Rectal smooth muscle tissue (tissue), 1 donor: Measurements from ENCODE around the gene SLC35F6.

ENCODE experiments used
- H3K27ac ChIP-seq: one replicate; pipeline ENCODE4 v1.7.0; 2013; ENCODE audit warnings: low read depth, low read length, inconsistent platforms
- H3K27me3 ChIP-seq: one replicate; pipeline ENCODE4 v1.7.0; 2013; ENCODE audit warnings: low read length; ENCODE audit not compliant: control insufficient read depth, insufficient read depth
- H3K36me3 ChIP-seq: one replicate; pipeline ENCODE4 v1.7.0; 2013; ENCODE audit warnings: low read length; ENCODE audit not compliant: control insufficient read depth, insufficient read depth
- H3K4me1 ChIP-seq: one replicate; pipeline ENCODE4 v1.7.0; 2013; ENCODE audit warnings: low read length; ENCODE audit not compliant: control insufficient read depth, insufficient read depth
- H3K4me3 ChIP-seq: one replicate; pipeline ENCODE4 v1.7.0; 2013; ENCODE audit warnings: low read length
- H3K9ac ChIP-seq: one replicate; pipeline ENCODE4 v1.7.0; 2013; ENCODE audit warnings: low read length

SLC35F6 gene

GRCh38 chr2:26767129-26767528, 3.0 kb downstream of the SLC35F6 start:
- no peaks in the 10 kb centered on the region for H3K36me3 ChIP-seq
- H3K4me1 ChIP-seq = peaks cover 19% of the 10 kb centered on the region
- no peak overlapping the region for H3K27ac ChIP-seq
- H3K4me3 ChIP-seq = no peak overlapping the region
- no peaks in the 10 kb centered on the region for H3K27me3 ChIP-seq
- H3K9ac ChIP-seq = no peak overlapping the region

- Histone ChIP-seq H3K27ac (no peak overlapping the region), H3K9ac (no peak overlapping the region), H3K27me3 (no peaks in the 10 kb centered on the region), H3K4me3 (no peak overlapping the region), H3K36me3 (no peaks in the 10 kb centered on the region), H3K4me1 (peaks cover 24% of the 10 kb centered on the region)
These were observed 3.9 kb downstream of the SLC35F6 start for GRCh38 chr2:26767894-26768487.

GRCh38 chr2:26768759-26769088, 4.6 kb downstream of the SLC35F6 start:
- Histone ChIP-seq H3K9ac (no peak overlapping the region), H3K27ac (no peak overlapping the region), H3K4me3 (no peak overlapping the region), H3K36me3 (no peaks in the 10 kb centered on the region), H3K27me3 (no peaks in the 10 kb centered on the region), H3K4me1 (peaks cover 24% of the 10 kb centered on the region)

- H3K27me3 ChIP-seq = no peaks in the 10 kb centered on the region
- no peak overlapping the region for H3K9ac ChIP-seq
- peaks cover 1% of the 10 kb centered on the region for H3K36me3 ChIP-seq
- H3K4me1 ChIP-seq = peaks cover 24% of the 10 kb centered on the region
- H3K27ac ChIP-seq = peak overlapping the region; percentile 48
- H3K4me3 ChIP-seq = no peak overlapping the region
These were observed 5.1 kb downstream of the SLC35F6 start for GRCh38 chr2:26769089-26769761.

GRCh38 chr2:26770986-26771586, 7.0 kb downstream of the SLC35F6 start:
- Histone ChIP-seq H3K27ac (peak overlapping the region; percentile 40), H3K4me1 (peaks cover 20% of the 10 kb centered on the region), H3K9ac (no peak overlapping the region), H3K4me3 (no peak overlapping the region), H3K27me3 (no peaks in the 10 kb centered on the region), H3K36me3 (peaks cover 14% of the 10 kb centered on the region)

GRCh38 chr2:26772064-26773001, 8.2 kb downstream of the SLC35F6 start:
- peak overlapping the region; percentile 25 for H3K4me3 ChIP-seq
- peaks cover 20% of the 10 kb centered on the region for H3K4me1 ChIP-seq
- H3K9ac ChIP-seq = no peak overlapping the region
- peak overlapping the region; percentile 40 for H3K27ac ChIP-seq
- H3K36me3 ChIP-seq = peaks cover 14% of the 10 kb centered on the region
- H3K27me3 ChIP-seq = no peaks in the 10 kb centered on the region

GRCh38 chr2:26776195-26776800, 12.2 kb downstream of the SLC35F6 start:
- Histone ChIP-seq H3K4me3 (no peak overlapping the region), H3K27ac (no peak overlapping the region), H3K4me1 (peaks cover 13% of the 10 kb centered on the region), H3K36me3 (peaks cover 28% of the 10 kb centered on the region), H3K9ac (no peak overlapping the region), H3K27me3 (no peaks in the 10 kb centered on the region)

GRCh38 chr2:26778098-26778497, 14.0 kb downstream of the SLC35F6 start:
- H3K36me3 ChIP-seq = peaks cover 28% of the 10 kb centered on the region
- H3K27ac ChIP-seq = no peak overlapping the region

GRCh38 chr2:26778507-26778906, 14.4 kb downstream of the SLC35F6 start:
- no peak overlapping the region for H3K4me3 ChIP-seq
- H3K36me3 ChIP-seq = peaks cover 28% of the 10 kb centered on the region
- no peak overlapping the region for H3K27ac ChIP-seq
- H3K27me3 ChIP-seq = no peaks in the 10 kb centered on the region
- H3K4me1 ChIP-seq = no peaks in the 10 kb centered on the region
- H3K9ac ChIP-seq = no peak overlapping the region

More at GRCh38 chr2:26778098-26778497, 14.0 kb downstream of the SLC35F6 start:
- H3K4me3 ChIP-seq = no peak overlapping the region
- H3K4me1 ChIP-seq = no peaks in the 10 kb centered on the region
- no peaks in the 10 kb centered on the region for H3K27me3 ChIP-seq
- H3K9ac ChIP-seq = no peak overlapping the region

GRCh38 chr2:26780203-26780760, 16.2 kb downstream of the SLC35F6 start:
- Histone ChIP-seq H3K36me3 (peaks cover 18% of the 10 kb centered on the region), H3K27ac (no peak overlapping the region), H3K4me3 (no peak overlapping the region), H3K4me1 (no peaks in the 10 kb centered on the region), H3K9ac (no peak overlapping the region), H3K27me3 (no peaks in the 10 kb centered on the region)

GRCh38 chr2:26782876-26783704, 19.0 kb downstream of the SLC35F6 start:
- Histone ChIP-seq H3K4me3 (no peak overlapping the region), H3K4me1 (no peaks in the 10 kb centered on the region), H3K36me3 (peaks cover 11% of the 10 kb centered on the region), H3K27ac (no peak overlapping the region), H3K9ac (no peak overlapping the region), H3K27me3 (no peaks in the 10 kb centered on the region)
